ENCODE measurements around the gene GSC2. TPM values are rescaled to one million over a fixed set of nuclear protein-coding genes. Genes with fewer than 3 reads are reported as not detected.

GSC2 gene
- total and polyA plus RNA-seq, 5 donors from 2014 or later = not detected

- Histone ChIP-seq H3K4me3 (ENCODE audit: low read depth, low read length) (peak overlapping the region; percentile 60), H3K27ac (ENCODE audit: insufficient read depth, low read length, poor library complexity, severe bottlenecking) (no peak overlapping the region), H3K4me1 (ENCODE audit: control insufficient read depth, insufficient read depth, low read length, poor library complexity, severe bottlenecking) (peaks cover 86% of the 10 kb centered on the region), H3K36me3 (ENCODE audit: control insufficient read depth, insufficient read depth, low read length) (peaks cover 28% of the 10 kb centered on the region), H3K27me3 (ENCODE audit: control insufficient read depth, insufficient read depth, low read length) (no peaks in the 10 kb centered on the region), H3K9me3 (ENCODE audit: control insufficient read depth in 2 of 2, low read length in 2 of 2) (no peaks in the 10 kb centered on the region)
- H3K36me3 Mint-ChIP-seq = peaks cover 25% of the 10 kb centered on the region
- H3K9me3 Mint-ChIP-seq = no peaks in the 10 kb centered on the region
- DNase-seq (no peak), ATAC-seq (ENCODE audit: low read depth in 2 of 2) (no peak)
- H3K4me1 Mint-ChIP-seq = peaks cover 10 to 89% (median 61%) of the 10 kb centered on the region in 4 donors
- peak overlapping the region; percentile 73 to 95 (median 76) for H3K27ac Mint-ChIP-seq
- H3K4me3 Mint-ChIP-seq = peak overlapping the region in 3 of 4 donors; percentile 48 to 87 (median 77)
- no peaks in the 10 kb centered on the region for H3K27me3 Mint-ChIP-seq
These were observed 34.5 kb downstream of the GSC2 start for GRCh38 chr22:19115628-19116027.

GRCh38 chr22:19114984-19115552 lies 35.0 kb downstream of the GSC2 start:
- Histone ChIP-seq H3K27ac (ENCODE audit: insufficient read depth, low read length, poor library complexity, severe bottlenecking) (no peak overlapping the region), H3K9me3 (ENCODE audit: control insufficient read depth in 2 of 2, low read length in 2 of 2) (no peaks in the 10 kb centered on the region), H3K4me1 (ENCODE audit: control insufficient read depth, insufficient read depth, low read length, poor library complexity, severe bottlenecking) (peaks cover 86% of the 10 kb centered on the region), H3K27me3 (ENCODE audit: control insufficient read depth, insufficient read depth, low read length) (no peaks in the 10 kb centered on the region), H3K4me3 (ENCODE audit: low read depth, low read length) (no peak overlapping the region), H3K36me3 (ENCODE audit: control insufficient read depth, insufficient read depth, low read length) (peaks cover 27% of the 10 kb centered on the region)
- H3K9me3 Mint-ChIP-seq = no peaks in the 10 kb centered on the region
- DNase-seq = no peak
- H3K4me3 Mint-ChIP-seq = peak overlapping the region in 3 of 4 donors; percentile 31 to 87 (median 77)
- H3K4me1 Mint-ChIP-seq = peaks cover 6 to 88% (median 58%) of the 10 kb centered on the region in 4 donors
- peaks cover 25% of the 10 kb centered on the region for H3K36me3 Mint-ChIP-seq
- peak overlapping the region; percentile 73 to 95 (median 76) for H3K27ac Mint-ChIP-seq
- H3K27me3 Mint-ChIP-seq = no peaks in the 10 kb centered on the region
- no peak for ATAC-seq (ENCODE audit: low read depth in 2 of 2)

- Mint-ChIP-seq H3K27ac (no peak overlapping the region), H3K4me1 (peaks cover 13 to 88% (median 61%) of the 10 kb centered on the region in 4 donors), H3K9me3 (no peaks in the 10 kb centered on the region), H3K27me3 (no peaks in the 10 kb centered on the region), H3K36me3 (peaks cover 22% of the 10 kb centered on the region), H3K4me3 (no peak overlapping the region)
- Histone ChIP-seq H3K27me3 (ENCODE audit: control insufficient read depth, insufficient read depth, low read length) (no peaks in the 10 kb centered on the region), H3K4me3 (ENCODE audit: low read depth, low read length) (no peak overlapping the region), H3K36me3 (ENCODE audit: control insufficient read depth, insufficient read depth, low read length) (peaks cover 25% of the 10 kb centered on the region), H3K27ac (ENCODE audit: insufficient read depth, low read length, poor library complexity, severe bottlenecking) (no peak overlapping the region), H3K4me1 (ENCODE audit: control insufficient read depth, insufficient read depth, low read length, poor library complexity, severe bottlenecking) (peaks cover 84% of the 10 kb centered on the region), H3K9me3 (ENCODE audit: control insufficient read depth in 2 of 2, low read length in 2 of 2) (no peaks in the 10 kb centered on the region)
- DNase-seq (no peak), ATAC-seq (ENCODE audit: low read depth in 2 of 2) (no peak)
These were observed 36.7 kb downstream of the GSC2 start for GRCh38 chr22:19113429-19113828.

- DNase-seq (no peak), ATAC-seq (ENCODE audit: low read depth in 2 of 2) (no peak)
- H3K27me3 Mint-ChIP-seq = no peaks in the 10 kb centered on the region
- no peaks in the 10 kb centered on the region for H3K9me3 Mint-ChIP-seq
- Histone ChIP-seq H3K36me3 (ENCODE audit: control insufficient read depth, insufficient read depth, low read length) (peaks cover 15% of the 10 kb centered on the region), H3K4me1 (ENCODE audit: control insufficient read depth, insufficient read depth, low read length, poor library complexity, severe bottlenecking) (peaks cover 84% of the 10 kb centered on the region), H3K4me3 (ENCODE audit: low read depth, low read length) (peak overlapping the region; percentile 88), H3K9me3 (ENCODE audit: control insufficient read depth in 2 of 2, low read length in 2 of 2) (no peaks in the 10 kb centered on the region), H3K27ac (ENCODE audit: insufficient read depth, low read length, poor library complexity, severe bottlenecking) (peak overlapping the region; percentile 93), H3K27me3 (ENCODE audit: control insufficient read depth, insufficient read depth, low read length) (no peaks in the 10 kb centered on the region)
- peaks cover 9 to 88% (median 61%) of the 10 kb centered on the region in 4 donors for H3K4me1 Mint-ChIP-seq
- peak overlapping the region in 3 of 4 donors; percentile 66 to 77 (median 70) for H3K4me3 Mint-ChIP-seq
- peak overlapping the region; percentile 97 to 99 (median 99) for H3K27ac Mint-ChIP-seq
- H3K36me3 Mint-ChIP-seq = peaks cover 24% of the 10 kb centered on the region
These were observed 38.5 kb downstream of the GSC2 start for GRCh38 chr22:19111584-19111983.

GRCh38 chr22:19111140-19111539 lies 39.0 kb downstream of the GSC2 start:
- Histone ChIP-seq H3K9me3 (ENCODE audit: control insufficient read depth in 2 of 2, low read length in 2 of 2) (no peaks in the 10 kb centered on the region), H3K4me1 (ENCODE audit: control insufficient read depth, insufficient read depth, low read length, poor library complexity, severe bottlenecking) (peaks cover 84% of the 10 kb centered on the region), H3K27ac (ENCODE audit: insufficient read depth, low read length, poor library complexity, severe bottlenecking) (peak overlapping the region; percentile 93), H3K36me3 (ENCODE audit: control insufficient read depth, insufficient read depth, low read length) (peaks cover 13% of the 10 kb centered on the region), H3K4me3 (ENCODE audit: low read depth, low read length) (peak overlapping the region; percentile 88), H3K27me3 (ENCODE audit: control insufficient read depth, insufficient read depth, low read length) (no peaks in the 10 kb centered on the region)
- H3K9me3 Mint-ChIP-seq = no peaks in the 10 kb centered on the region
- ATAC-seq (ENCODE audit: low read depth in 2 of 2) (no peak), DNase-seq (no peak)
- H3K4me3 Mint-ChIP-seq = peak overlapping the region; percentile 18 to 77 (median 68)
- H3K36me3 Mint-ChIP-seq = peaks cover 21% of the 10 kb centered on the region
- H3K27me3 Mint-ChIP-seq = no peaks in the 10 kb centered on the region
- H3K4me1 Mint-ChIP-seq = peaks cover 10 to 88% (median 61%) of the 10 kb centered on the region in 4 donors
- H3K27ac Mint-ChIP-seq = peak overlapping the region; percentile 97 to 99 (median 99)

GRCh38 chr22:19110646-19111045 lies 39.4 kb downstream of the GSC2 start:
- peak overlapping the region; percentile 88 for H3K4me3 ChIP-seq (ENCODE audit: low read depth, low read length)
- H3K27ac ChIP-seq (ENCODE audit: insufficient read depth, low read length, poor library complexity, severe bottlenecking) = peak overlapping the region; percentile 93
- ATAC-seq (ENCODE audit: low read depth in 2 of 2) (no peak), DNase-seq (no peak)
- Mint-ChIP-seq H3K27ac (peak overlapping the region; percentile 97 to 99 (median 99)), H3K27me3 (no peaks in the 10 kb centered on the region), H3K9me3 (no peaks in the 10 kb centered on the region), H3K36me3 (peaks cover 17% of the 10 kb centered on the region), H3K4me1 (peaks cover 11 to 88% (median 59%) of the 10 kb centered on the region in 4 donors), H3K4me3 (peak overlapping the region; percentile 18 to 77 (median 68))
- H3K9me3 ChIP-seq (ENCODE audit: control insufficient read depth in 2 of 2, low read length in 2 of 2) = no peaks in the 10 kb centered on the region
- peaks cover 13% of the 10 kb centered on the region for H3K36me3 ChIP-seq (ENCODE audit: control insufficient read depth, insufficient read depth, low read length)
- no peaks in the 10 kb centered on the region for H3K27me3 ChIP-seq (ENCODE audit: control insufficient read depth, insufficient read depth, low read length)
- peaks cover 84% of the 10 kb centered on the region for H3K4me1 ChIP-seq (ENCODE audit: control insufficient read depth, insufficient read depth, low read length, poor library complexity, severe bottlenecking)

- H3K4me3 Mint-ChIP-seq = peak overlapping the region; percentile 65 to 90 (median 86)
- Histone ChIP-seq H3K27me3 (ENCODE audit: control insufficient read depth, insufficient read depth, low read length) (no peaks in the 10 kb centered on the region), H3K36me3 (ENCODE audit: control insufficient read depth, insufficient read depth, low read length) (peaks cover 8% of the 10 kb centered on the region), H3K27ac (ENCODE audit: insufficient read depth, low read length, poor library complexity, severe bottlenecking) (peak overlapping the region; percentile 93), H3K4me1 (ENCODE audit: control insufficient read depth, insufficient read depth, low read length, poor library complexity, severe bottlenecking) (peaks cover 78% of the 10 kb centered on the region), H3K9me3 (ENCODE audit: control insufficient read depth in 2 of 2, low read length in 2 of 2) (no peaks in the 10 kb centered on the region), H3K4me3 (ENCODE audit: low read depth, low read length) (peak overlapping the region; percentile 88)
- no peaks in the 10 kb centered on the region for H3K27me3 Mint-ChIP-seq
- H3K4me1 Mint-ChIP-seq = peaks cover 11 to 84% (median 55%) of the 10 kb centered on the region in 4 donors
- H3K9me3 Mint-ChIP-seq = no peaks in the 10 kb centered on the region
- DNase-seq (peak in 1 of 3 donors; percentile 41), ATAC-seq (ENCODE audit: low read depth in 2 of 2) (no peak)
- peaks cover 14% of the 10 kb centered on the region for H3K36me3 Mint-ChIP-seq
- H3K27ac Mint-ChIP-seq = peak overlapping the region; percentile 99
These were observed 40.0 kb downstream of the GSC2 start for GRCh38 chr22:19110064-19110458.
